Measurements from ENCODE around the gene GMDS.

- no peak for TF ChIP-seq TSHZ2 (CRISPR knock-in tag; IDR thresholded peaks at IDR 0.05)
- no peak for TF ChIP-seq RARB (CRISPR knock-in tag; IDR thresholded peaks at IDR 0.05)
Measured at GRCh38 chr6:2203264-2203663, 42.1 kb downstream of the GMDS start.

Data from SK-N-SH treated with all-trans-retinoic acid at 6 μM for 48 hours (cell line).